ENCODE results near the gene DBT.

DNA sequence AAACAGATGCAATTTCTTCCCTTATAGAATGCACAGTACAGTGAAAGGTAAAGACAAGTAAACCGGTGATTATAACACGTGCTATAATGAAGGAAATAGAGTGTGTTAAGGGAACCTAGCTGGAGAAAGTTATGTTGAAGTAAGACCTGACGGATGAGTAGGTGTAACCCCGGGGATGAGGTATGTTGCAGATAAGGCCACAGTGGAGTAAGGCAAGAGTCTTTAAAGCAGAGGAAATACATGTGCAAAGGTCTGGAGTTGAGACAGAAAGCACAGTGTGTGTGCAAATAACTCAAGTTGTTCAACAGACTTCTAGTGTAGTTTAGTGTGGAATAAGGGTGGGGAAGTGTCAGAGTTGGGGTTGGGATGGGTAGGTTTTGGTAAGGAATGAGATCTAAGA lies 2.9 kb downstream of the DBT start:
- TF ChIP-seq, protein P1, sequence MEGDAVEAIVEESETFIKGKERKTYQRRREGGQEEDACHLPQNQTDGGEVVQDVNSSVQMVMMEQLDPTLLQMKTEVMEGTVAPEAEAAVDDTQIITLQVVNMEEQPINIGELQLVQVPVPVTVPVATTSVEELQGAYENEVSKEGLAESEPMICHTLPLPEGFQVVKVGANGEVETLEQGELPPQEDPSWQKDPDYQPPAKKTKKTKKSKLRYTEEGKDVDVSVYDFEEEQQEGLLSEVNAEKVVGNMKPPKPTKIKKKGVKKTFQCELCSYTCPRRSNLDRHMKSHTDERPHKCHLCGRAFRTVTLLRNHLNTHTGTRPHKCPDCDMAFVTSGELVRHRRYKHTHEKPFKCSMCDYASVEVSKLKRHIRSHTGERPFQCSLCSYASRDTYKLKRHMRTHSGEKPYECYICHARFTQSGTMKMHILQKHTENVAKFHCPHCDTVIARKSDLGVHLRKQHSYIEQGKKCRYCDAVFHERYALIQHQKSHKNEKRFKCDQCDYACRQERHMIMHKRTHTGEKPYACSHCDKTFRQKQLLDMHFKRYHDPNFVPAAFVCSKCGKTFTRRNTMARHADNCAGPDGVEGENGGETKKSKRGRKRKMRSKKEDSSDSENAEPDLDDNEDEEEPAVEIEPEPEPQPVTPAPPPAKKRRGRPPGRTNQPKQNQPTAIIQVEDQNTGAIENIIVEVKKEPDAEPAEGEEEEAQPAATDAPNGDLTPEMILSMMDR (IDR thresholded peaks at IDR 0.05), result no peak
- TF ChIP-seq POLR2A (IDR thresholded peaks at IDR 0.05), result no peak
